ENCODE data around the gene DUSP1.
"Not testable (repeated sequence)": the region's sequence is repeated elsewhere in the genome, so short reads cannot be mapped to it uniquely, and the experiment has no call there.

The DUSP1 gene

GRCh38 chr5:172786736-172787462, 15.9 kb upstream of the DUSP1 start:
- Histone ChIP-seq H3K27ac (ENCODE audit: low read length) (no peak overlapping the region), H3K9ac (ENCODE audit: low read depth, low read length) (no peak overlapping the region), H3K4me3 (ENCODE audit: low read length) (no peak overlapping the region), H3K27me3 (ENCODE audit: insufficient read depth, low read length) (no peaks in the 10 kb centered on the region), H3K4me1 (ENCODE audit: insufficient read depth, low read length) (peaks cover 2% of the 10 kb centered on the region; the same call in 1 of the 2 replicates), H3K36me3 (ENCODE audit: insufficient read depth, low read depth, low read length) (no peaks in the 10 kb centered on the region), H3K9me3 (ENCODE audit: insufficient read depth, low read depth, low read length) (no peaks in the 10 kb centered on the region)

- no peaks in the 10 kb centered on the region for H3K36me3 ChIP-seq (ENCODE audit: insufficient read depth, low read depth, low read length)
- no peak overlapping the region for H3K9ac ChIP-seq (ENCODE audit: low read depth, low read length)
- H3K27ac ChIP-seq (ENCODE audit: low read length), result no peak overlapping the region
- H3K27me3 ChIP-seq (ENCODE audit: insufficient read depth, low read length), result no peaks in the 10 kb centered on the region
- H3K4me1 ChIP-seq (ENCODE audit: insufficient read depth, low read length), result peaks cover 2% of the 10 kb centered on the region; the same call in 1 of the 2 replicates
- H3K4me3 ChIP-seq (ENCODE audit: low read length), result no peak overlapping the region
- no peaks in the 10 kb centered on the region for H3K9me3 ChIP-seq (ENCODE audit: insufficient read depth, low read depth, low read length)
Observed at GRCh38 chr5:172785429-172786088, 14.6 kb upstream of the DUSP1 start.

- not testable (repeated sequence) for H3K36me3 ChIP-seq (ENCODE audit: insufficient read depth, low read depth, low read length)
Observed at GRCh38 chr5:172784162-172784561, 13.2 kb upstream of the DUSP1 start.

GRCh38 chr5:172783319-172783718, 12.3 kb upstream of the DUSP1 start:
- not testable (repeated sequence) for H3K9me3 ChIP-seq (ENCODE audit: insufficient read depth, low read depth, low read length); H3K4me1 ChIP-seq (ENCODE audit: insufficient read depth, low read length); H3K36me3 ChIP-seq (ENCODE audit: insufficient read depth, low read depth, low read length); H3K4me3 ChIP-seq (ENCODE audit: low read length); H3K9ac ChIP-seq (ENCODE audit: low read depth, low read length); H3K27me3 ChIP-seq (ENCODE audit: insufficient read depth, low read length); H3K27ac ChIP-seq (ENCODE audit: low read length)

More at GRCh38 chr5:172784162-172784561, 13.2 kb upstream of the DUSP1 start:
- H3K27me3 ChIP-seq (ENCODE audit: insufficient read depth, low read length); H3K4me1 ChIP-seq (ENCODE audit: insufficient read depth, low read length); H3K27ac ChIP-seq (ENCODE audit: low read length); H3K9ac ChIP-seq (ENCODE audit: low read depth, low read length); H3K9me3 ChIP-seq (ENCODE audit: insufficient read depth, low read depth, low read length); H3K4me3 ChIP-seq (ENCODE audit: low read length): not testable (repeated sequence)

GRCh38 chr5:172782169-172783039, 11.4 kb upstream of the DUSP1 start:
- Histone ChIP-seq H3K27me3 (ENCODE audit: insufficient read depth, low read length) (no peaks in the 10 kb centered on the region), H3K9ac (ENCODE audit: low read depth, low read length) (no peak overlapping the region), H3K4me3 (ENCODE audit: low read length) (no peak overlapping the region), H3K27ac (ENCODE audit: low read length) (no peak overlapping the region), H3K36me3 (ENCODE audit: insufficient read depth, low read depth, low read length) (no peaks in the 10 kb centered on the region), H3K9me3 (ENCODE audit: insufficient read depth, low read depth, low read length) (no peaks in the 10 kb centered on the region), H3K4me1 (ENCODE audit: insufficient read depth, low read length) (no peaks in the 10 kb centered on the region)

- Histone ChIP-seq H3K4me3 (ENCODE audit: low read length) (no peak overlapping the region), H3K9me3 (ENCODE audit: insufficient read depth, low read depth, low read length) (no peaks in the 10 kb centered on the region), H3K36me3 (ENCODE audit: insufficient read depth, low read depth, low read length) (no peaks in the 10 kb centered on the region), H3K9ac (ENCODE audit: low read depth, low read length) (no peak overlapping the region), H3K4me1 (ENCODE audit: insufficient read depth, low read length) (no peaks in the 10 kb centered on the region), H3K27ac (ENCODE audit: low read length) (no peak overlapping the region), H3K27me3 (ENCODE audit: insufficient read depth, low read length) (peaks cover 4% of the 10 kb centered on the region; the same call in 1 of the 2 replicates)
Observed at GRCh38 chr5:172779691-172780341, 8.8 kb upstream of the DUSP1 start.

GRCh38 chr5:172777881-172778814, 7.2 kb upstream of the DUSP1 start:
- H3K27ac ChIP-seq (ENCODE audit: low read length), result no peak overlapping the region
- H3K9ac ChIP-seq (ENCODE audit: low read depth, low read length), result no peak overlapping the region
- H3K9me3 ChIP-seq (ENCODE audit: insufficient read depth, low read depth, low read length), result no peaks in the 10 kb centered on the region
- no peak overlapping the region for H3K4me3 ChIP-seq (ENCODE audit: low read length)
- no peaks in the 10 kb centered on the region for H3K4me1 ChIP-seq (ENCODE audit: insufficient read depth, low read length)
- H3K36me3 ChIP-seq (ENCODE audit: insufficient read depth, low read depth, low read length), result no peaks in the 10 kb centered on the region
- peaks cover 20% of the 10 kb centered on the region for H3K27me3 ChIP-seq (ENCODE audit: insufficient read depth, low read length)

- Histone ChIP-seq H3K36me3 (ENCODE audit: insufficient read depth, low read depth, low read length) (no peaks in the 10 kb centered on the region), H3K4me3 (ENCODE audit: low read length) (no peak overlapping the region), H3K4me1 (ENCODE audit: insufficient read depth, low read length) (peaks cover 3% of the 10 kb centered on the region; the same call in 1 of the 2 replicates), H3K27me3 (ENCODE audit: insufficient read depth, low read length) (peaks cover 35% of the 10 kb centered on the region), H3K9me3 (ENCODE audit: insufficient read depth, low read depth, low read length) (no peaks in the 10 kb centered on the region), H3K27ac (ENCODE audit: low read length) (no peak overlapping the region), H3K9ac (ENCODE audit: low read depth, low read length) (no peak overlapping the region)
Observed at GRCh38 chr5:172776235-172776594, 5.2 kb upstream of the DUSP1 start.

- Histone ChIP-seq H3K4me3 (ENCODE audit: low read length) (no peak overlapping the region), H3K9ac (ENCODE audit: low read depth, low read length) (no peak overlapping the region), H3K27me3 (ENCODE audit: insufficient read depth, low read length) (peaks cover 35% of the 10 kb centered on the region), H3K36me3 (ENCODE audit: insufficient read depth, low read depth, low read length) (no peaks in the 10 kb centered on the region), H3K4me1 (ENCODE audit: insufficient read depth, low read length) (peaks cover 3% of the 10 kb centered on the region; the same call in 1 of the 2 replicates), H3K27ac (ENCODE audit: low read length) (no peak overlapping the region), H3K9me3 (ENCODE audit: insufficient read depth, low read depth, low read length) (no peaks in the 10 kb centered on the region)
Observed at GRCh38 chr5:172775326-172776234, 4.6 kb upstream of the DUSP1 start.

Data from iPS-20b (cell line).